Measurements from ENCODE around the gene PFN3.
"Not testable (repeated sequence)": the region's sequence is repeated elsewhere in the genome, so short reads cannot be mapped to it uniquely, and the experiment has no call there.

Gene PFN3

DNA sequence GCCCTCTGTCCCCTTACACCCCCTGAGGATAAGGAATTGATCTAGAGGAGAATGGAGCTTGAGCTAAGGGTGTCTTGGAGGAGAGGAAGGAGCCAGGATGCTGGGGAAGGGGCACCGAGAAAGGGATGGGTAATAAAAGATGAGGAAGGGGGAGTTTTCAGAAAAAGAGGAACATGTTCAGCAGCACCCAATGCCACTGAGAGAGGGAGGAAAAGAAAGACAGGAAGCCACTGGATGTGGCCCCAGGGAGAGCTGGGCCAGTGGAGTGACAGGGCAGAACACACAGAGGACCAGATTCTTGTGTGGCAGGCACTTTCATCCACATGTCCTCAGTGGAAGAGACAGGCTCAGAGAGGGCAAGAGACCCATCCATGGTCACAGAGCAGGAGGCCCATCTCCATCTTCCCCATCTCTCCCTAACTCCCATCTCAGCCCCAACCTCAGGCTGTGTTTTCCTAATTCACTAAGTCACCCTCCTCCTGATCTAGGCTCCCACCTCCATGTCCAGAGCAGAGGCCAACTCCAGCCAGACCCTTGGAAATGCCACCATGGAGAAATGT, 7.2 kb downstream of the PFN3 start:
- DNase-seq: no peak

DNA sequence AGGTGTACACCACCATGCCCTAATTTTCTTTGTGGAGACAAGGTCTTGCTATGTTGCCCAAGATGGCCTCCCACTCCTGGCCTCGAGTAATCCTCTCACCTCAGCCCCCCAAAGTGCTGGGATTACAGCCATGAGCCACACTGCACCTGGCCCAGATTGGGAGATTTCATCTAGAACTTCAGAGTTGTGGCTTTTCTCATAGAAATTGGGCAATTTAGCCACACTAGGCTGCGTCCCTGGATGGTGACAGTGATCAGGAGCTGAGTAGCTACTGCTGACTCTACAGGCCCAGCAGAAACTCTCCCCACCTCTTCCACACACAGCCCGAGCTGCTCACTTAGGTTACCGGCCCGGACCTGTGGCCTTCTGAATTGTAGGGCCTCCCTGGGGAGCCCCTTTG, 7.7 kb downstream of the PFN3 start:
- no peak for DNase-seq

DNA sequence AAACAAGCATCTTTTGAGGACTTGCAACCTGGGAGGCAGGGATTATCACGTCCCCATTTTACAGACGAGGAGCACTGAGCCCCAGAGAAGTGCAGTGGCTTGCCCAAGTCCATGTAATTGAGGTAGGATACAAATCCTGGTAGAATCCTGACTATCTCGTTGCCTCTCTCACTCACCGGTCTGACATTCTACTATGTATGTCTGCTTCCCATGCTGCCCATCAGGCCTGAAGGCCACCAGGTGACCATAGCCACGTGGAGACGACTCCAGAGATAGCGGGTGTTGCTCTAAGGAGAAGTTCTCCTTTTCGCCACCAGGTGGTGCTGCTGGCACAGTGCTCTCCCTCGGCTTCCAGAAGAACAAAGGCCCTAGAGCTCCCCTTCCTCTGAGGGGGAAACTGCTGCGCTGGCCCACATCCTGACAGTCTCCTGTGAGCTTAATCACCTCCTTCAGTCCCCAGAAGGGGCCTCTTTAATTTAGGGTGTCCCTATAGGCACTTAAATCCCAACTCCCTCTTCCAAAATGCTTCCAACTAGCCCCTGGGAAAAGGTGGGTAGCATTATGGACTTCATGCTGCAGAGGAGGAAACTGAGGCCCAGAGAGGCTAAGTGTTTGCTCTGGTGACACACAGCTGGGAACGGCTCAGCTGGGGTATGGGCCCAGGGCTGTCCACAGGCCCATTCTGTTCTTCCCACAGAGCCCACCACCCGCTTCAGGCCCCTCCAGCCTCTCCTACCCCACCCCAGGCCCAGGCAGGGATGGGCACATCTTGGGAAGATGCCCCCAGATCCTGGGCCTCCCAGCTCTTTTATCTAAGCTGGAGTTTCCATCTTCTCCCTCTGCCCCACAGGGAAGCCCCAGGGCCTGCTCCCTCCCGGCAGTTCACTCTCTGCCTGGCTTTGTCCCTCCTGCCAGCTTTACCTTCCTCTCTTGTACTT, 9.8 kb downstream of the PFN3 start:
- peak; percentile 93 for DNase-seq

DNA sequence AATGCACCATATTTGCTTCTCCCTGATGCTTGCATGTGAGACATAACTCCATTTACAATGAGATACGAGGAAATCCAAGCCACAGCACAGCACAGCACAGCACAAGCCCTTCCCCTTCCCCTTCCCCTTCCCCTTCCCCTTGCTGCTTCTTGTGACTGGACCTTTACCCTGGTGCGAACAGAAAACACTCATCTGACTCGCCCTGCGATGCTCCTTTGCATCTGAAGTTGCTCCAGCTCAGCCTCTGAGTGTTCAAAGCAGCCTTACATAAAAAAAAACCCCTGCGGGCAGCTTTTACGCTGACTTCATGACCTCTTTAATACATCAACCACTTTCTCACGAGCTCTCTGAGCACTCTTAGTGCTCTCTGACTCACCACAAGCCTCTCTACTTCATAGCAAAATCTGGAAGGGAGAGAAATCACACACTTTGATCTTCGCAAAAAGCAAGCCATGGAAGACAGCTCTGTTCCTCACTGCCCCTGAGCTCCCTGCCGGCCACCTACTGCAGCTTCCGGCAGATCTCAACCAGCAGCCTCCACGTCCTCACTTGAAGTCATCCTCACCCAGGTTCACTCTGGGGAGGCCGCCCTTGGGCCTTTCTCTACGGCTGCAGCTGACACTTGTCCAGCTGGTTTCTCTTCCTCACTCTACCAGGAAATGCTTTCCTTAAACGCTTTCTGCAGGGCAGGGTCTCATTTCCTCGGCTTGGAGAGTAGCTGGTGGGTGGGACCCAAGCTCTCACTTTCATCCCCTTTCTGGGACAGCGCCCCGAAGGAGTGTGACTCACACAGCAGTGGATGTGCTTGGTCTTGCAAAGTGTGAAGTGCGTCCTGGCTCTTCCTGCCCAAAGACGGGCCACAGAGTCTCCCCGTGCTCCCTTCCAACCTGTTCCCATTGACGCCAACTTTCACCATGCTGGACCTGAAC, 11.0 kb downstream of the PFN3 start:
- DNase-seq: peak; percentile 82

DNA sequence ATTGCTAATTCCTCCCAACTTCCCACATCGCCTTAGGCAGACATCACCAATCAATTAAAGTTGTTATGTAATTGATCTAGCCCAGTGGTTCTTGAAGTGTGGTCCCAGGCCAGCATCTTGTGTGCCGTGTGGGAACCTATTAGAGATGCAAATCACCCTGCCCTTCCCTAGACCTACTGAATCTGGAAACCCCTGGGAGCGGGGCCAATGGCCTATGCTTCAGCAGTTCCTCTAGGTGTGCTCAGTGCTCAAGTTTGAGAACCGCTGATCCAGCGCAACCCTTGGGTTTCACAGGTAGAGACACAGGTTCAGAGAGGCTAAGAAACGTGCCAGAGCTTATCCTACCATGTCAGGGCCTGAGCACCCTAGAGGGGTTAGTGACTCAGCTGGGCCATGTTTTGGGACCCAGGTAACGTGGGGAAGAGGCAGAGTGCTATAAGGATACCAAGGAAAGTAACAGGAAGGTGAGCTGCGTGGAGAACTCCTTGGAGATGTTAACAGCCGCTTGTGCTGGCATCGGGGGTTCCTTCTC, 11.9 kb downstream of the PFN3 start:
- no peak for DNase-seq

DNA sequence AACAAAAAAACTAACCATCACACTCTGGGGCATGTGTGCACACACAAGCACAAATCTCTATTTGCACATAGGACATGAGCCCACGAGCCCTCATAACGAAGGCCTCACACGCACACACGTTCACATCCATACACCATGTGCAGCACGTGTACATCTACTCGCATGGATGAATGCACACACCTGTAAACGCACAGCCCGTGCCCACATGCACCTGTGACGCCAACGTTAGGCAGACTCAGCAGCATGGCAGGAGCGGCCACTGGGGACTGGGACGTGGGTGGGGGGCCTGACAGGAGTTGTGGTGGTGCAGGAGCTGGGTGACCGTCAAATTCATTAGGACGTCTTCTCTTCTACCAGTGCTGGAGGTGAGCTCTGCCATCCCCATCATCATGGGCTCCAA, 13.1 kb downstream of the PFN3 start:
- DNase-seq: no peak

DNA sequence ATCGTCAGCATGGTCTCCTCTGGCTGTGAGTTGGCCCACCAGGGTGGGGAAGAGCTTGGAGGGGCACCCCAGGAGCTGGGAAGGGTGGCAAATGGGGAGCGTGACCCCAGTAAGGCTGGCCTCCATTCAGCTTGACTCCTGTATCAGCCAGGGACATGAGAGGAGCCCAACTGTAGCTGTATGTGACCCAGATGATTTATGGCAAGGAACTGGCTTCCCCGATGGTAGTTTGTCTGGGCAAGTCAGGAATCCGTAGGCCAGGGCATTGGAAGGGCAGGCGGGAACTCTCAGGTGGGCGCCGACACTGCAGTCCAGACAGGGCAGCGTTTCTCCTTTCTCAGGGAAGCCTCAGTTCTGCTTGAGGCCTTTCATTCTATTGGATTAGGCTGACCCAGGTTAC, 13.9 kb downstream of the PFN3 start:
- DNase-seq: no peak

DNA sequence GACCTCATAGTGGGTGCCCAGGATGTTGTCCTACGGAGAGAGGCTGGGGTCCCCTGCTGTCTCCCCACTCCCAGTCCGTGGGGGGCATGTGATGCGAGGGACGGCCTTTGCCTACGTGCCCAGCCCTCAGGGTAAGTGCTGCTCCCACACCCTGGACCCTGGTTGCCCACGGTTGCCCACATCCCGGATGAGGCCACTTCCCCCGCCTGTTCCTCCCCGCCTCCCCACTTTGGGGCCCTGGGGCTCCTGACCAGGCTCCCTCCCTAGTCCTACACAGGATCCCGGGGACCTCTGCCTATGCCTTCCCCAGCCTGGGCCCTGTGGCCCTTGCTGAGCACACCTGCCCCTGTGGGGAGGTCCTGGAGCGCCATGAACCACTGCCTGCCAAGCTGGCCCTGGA, 14.7 kb downstream of the PFN3 start:
- no peak for DNase-seq

DNA sequence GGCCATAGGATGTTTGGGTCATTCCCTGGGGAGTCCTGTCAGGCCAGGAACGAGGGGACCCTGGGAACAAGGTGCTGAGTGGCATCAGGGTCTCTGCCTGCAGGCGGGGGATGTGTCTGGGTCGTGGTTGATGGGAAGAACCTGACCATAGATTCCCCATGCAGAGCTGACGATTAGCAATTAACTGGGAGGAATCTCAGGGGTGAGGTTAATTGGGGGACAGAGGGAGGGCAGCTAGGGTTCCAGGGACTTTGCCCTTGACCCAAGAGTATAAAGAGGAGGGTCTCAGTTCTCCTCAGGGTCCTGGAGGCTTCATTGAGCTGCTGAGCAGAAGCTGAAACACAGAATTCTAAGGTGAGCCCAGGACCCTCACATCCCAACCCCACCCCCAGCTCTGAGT, 16.3 kb downstream of the PFN3 start, which contains the start of gene SLC34A1:
Gene SLC34A1, plus strand, starts transcription at position 301 of the 400 bp plus-strand sequence. CDS start 1,308 bp downstream, outside the sequence.
- DNase-seq: no peak

DNA sequence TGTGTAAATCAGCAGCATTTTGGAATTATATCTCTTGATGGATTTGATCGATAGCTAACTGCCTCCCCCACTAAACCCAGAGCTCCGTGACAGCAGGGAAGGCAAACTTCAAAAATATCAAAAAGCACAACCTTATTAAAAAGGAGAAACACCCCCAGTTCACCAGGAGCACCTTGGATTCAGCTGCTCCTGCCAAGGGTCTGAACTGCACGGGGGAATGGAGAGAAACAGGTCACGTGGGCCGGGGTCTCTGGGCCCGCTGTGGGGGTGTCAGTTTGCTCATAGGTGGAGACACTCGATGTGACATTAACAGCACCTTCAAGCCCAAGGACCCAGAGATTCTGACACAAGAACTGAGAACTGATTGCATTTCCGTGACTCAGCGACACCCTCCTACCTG, 17.3 kb downstream of the PFN3 start:
- DNase-seq: no peak

DNA sequence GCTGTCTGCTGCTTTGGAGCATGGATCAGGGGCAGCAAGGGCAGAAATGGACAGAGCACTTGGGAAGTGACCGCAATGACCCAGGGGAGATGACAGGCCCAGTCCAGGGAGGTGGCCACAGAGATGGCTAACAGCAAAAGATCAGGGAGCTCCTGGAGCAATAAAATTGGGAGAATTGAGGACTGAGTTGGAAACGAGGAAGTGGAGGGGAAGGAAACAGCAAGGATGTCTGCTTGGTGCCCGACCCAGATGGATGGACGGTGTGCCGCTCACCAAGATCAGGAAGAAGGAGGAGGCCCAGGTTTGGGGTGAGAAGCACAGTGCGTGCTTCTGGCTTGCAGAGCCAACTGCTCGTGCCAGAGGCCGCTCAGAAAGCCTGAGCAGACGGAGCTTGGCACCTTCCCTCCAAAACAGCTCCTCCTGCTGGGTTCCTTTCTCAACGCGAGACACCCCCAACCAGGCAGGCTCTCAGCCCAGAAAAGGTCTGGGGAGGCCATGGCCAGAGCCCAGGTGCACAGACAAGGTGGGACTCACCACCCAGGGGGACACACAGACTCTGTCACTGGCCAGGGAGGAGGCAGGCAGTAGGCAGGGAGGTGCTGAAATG, 17.9 kb downstream of the PFN3 start:
- no peak for DNase-seq

DNA sequence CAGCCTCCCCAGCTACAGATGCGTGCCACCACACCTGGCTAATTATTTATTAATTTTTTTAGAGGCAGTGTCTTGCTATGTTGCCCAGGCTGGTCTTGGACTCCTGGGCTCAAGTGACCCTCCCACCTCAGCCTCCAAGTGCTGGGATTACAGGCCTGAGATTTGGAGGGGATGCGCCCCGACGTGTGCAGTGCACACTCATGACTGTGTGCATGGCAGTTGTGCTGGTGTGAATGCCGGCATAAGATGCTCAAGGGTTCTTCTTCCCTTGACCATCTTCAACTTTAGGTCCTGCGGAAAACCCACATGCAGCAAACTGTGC, 19.7 kb downstream of the PFN3 start:
- no peak for DNase-seq

DNA sequence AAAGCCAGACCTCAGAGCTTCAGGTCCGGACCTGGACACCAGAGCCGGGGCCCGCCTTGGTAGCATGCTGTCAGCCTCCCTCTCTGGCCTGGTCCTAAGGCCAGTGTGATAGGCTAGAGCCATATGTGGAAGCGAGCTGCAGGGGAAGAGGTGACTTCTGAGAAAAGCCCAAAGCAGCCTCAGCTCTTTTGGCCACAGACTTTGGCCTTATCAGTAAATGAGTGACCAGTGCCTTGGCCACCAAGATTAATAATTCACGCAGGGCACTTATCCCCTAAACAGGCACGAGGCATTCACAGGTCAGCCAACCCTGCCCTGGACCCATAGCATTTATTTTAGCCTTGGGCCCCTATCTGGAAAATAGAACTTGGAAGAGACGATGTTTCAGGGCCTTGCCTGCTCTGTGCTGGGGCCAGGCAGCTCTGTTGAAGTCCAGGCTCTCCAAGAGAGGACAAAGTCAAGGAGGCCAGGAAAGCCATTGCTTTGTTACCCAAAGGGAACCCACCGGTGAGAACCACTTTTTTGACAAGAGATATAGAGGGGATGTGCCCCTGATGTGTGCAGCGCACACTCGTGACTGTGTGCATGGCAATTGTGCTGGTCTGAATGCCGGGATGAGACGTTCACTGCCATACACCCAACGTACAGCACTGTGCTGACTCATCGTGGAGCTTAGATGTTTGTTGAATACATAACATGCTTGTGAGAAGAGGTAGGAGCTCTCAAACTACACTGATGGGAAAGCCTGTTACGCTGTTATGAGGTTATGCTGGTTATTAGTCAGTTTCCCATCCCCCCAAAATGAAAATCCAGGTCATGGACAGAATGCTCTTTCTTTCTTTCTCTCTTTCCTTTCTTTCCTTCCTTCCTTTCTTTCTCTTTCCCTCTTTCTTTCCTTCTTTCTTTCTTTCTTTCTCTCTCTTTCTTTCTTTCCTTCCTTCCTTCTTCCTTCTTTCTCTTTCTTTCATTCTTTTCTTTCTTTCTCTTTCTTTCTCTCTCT, 21.3 kb downstream of the PFN3 start:
- DNase-seq: peak; percentile 76

DNA sequence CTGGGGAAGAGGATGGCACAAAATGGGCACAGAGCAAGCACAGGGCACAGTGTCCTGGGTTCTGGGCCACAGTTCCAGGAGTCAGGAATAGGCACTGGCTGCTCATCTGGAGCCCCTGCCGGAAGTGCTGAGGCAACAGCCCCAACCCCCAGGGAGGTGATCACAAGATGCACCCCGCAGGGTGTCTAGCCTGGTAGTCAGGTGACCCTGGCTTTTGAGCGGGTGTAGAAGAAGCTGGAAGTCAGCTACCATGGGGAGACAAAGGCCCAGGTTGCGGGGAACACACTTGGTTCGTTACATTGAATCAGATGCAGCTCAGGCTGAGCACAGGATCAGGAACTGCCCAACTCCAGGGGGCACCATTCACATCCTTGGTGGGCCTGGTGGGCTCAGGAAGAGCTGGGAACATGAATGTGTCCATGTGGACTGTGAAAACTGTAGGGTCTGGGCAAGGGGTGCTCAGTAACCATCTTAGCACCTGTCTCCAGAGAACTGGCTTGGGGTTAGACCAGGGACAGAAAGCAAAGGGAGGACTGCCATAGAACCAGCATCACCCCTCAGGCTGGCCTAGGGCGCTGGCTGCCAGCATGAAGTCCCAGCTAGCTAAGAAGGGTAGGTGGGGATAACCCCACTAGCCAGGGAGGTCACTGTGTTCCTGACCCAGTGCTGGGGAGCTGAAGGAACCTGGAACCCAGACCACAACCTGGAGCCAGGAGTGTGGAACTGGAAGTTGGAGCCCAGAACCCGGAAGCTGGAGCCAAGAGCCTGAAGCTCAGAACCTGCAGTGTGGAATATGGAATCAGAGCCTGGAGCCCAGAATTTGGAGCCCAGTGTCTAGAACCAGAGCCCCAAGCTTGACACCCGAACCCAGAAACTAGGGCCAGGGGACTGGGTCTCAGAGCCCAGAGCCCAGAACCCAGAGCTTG, 22.3 kb downstream of the PFN3 start:
- DNase-seq: no peak

DNA sequence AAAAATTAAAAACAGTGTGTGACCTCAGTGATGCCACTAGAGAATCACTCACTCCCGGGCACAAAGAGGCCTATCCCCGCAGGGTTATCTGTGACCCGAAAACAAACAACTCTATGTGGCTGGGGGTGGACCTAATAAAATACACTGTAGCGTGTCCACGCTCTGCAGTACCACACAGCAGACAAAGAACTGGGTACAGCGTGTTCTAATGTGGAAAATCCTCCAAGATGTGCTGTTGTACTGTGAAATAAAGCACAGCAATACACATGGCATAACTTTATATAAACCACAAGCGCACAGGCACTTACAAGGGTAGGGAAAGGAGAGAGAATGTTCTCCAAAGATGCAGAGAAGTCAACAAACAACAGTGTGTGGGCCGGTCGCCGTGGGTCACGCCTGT, 24.4 kb downstream of the PFN3 start:
- no peak for DNase-seq

DNA sequence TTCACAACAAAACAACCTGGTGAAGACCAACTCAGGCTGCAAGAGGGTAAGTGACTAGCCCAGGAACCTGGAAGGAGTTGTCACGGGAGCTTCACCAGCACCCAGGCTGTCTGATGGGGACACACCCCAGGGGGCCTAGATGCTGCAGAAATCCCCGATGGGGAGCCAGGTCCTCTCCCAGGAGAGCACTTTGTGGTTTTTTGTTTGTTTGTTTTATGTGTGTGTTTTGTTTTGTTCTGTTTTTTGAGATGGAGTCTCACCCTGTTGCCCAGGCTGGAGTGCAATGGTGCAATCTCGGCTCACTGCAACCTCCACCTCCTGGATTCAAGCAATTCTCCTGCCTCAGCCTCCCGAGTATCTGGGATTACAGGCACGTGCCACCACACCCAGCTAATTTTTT, 24.9 kb downstream of the PFN3 start:
- DNase-seq: not testable (repeated sequence)

DNA sequence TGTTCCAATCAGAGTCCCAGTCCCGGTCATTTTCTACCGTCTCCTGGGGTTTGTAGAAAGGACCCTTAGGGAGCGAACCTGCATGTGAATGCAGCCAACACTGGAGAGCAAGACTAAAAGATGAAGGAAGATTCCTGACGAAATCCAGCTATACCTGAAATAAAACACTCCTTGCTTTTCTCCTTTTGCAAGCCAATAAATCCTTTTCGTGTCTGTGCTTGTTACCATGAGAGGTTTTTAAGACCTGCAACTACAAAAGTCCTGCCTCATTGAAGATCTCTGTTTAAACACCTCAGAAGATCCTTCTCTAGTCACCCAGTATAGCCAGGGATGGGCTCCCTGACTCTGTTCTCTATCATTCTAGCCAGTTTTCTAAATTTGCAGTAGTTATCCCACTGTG, 26.2 kb downstream of the PFN3 start:
- DNase-seq: no peak

DNA sequence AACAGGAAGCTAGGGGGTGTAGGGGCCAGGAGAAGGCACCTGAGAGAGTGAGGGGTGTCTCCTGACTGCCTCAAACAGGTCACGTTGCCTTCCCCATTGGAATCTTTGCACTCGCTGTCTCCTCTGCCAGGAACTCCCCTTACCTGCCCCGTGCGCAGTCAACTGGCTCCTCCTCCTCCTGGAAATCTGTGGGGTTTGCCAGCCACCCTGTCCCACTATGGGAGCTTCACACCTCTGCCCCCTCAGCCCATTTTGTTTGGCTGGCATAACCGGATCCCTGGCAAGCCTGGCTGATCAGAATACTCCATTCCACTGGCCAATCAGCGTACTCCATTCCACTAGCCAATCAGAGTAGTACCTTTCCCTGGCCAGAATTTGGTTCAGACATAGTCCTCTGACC, 26.7 kb downstream of the PFN3 start:
- no peak for DNase-seq

DNA sequence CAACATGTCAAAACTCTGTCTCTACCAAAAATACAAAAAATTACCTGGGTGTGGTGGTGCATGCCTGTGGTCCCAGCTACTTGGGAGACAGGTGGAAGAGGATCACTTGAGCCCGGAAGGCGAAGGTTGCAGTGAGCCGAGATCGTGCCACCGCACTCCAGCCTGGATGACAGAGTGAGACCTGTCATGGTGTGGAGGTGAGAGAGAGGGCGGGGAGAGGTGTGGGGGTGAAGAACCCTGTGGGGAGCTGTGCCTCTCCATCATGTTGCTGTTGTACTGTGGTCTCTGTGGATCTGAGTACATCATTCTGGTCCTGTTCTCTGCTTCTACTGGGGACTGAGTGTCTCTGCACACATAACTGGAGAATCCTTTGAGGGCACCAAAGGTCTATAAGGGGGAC, 27.6 kb downstream of the PFN3 start:
- DNase-seq: no peak
